Heart left ventricle (tissue), 13 donors: ENCODE results near the gene CLECL1.

Source experiments
- CTCF ChIP-seq, 12 donors: fragments of 200-600 bp; sonication (generic) in 4 of 12; IDR thresholded peaks; one replicate each; pipeline versions ENCODE4 v1.5.0 to v1.8.0; 2018 to 2022; ENCODE audit warnings: antibody characterized with exemption in 12 of 12, mild to moderate bottlenecking in 5 of 12
- POLR2A ChIP-seq, 2 donors: fragments of 450-650 bp; IDR thresholded peaks; one replicate each; pipeline ENCODE4 v1.6.1; 2017; ENCODE audit warnings: antibody characterized with exemption in 2 of 2, mild to moderate bottlenecking in 2 of 2, moderate library complexity in 2 of 2
- donor health status: ischemic (EF 13 %, LVEDD 7.1; RV severe dilation, severe dysfunction).
- donor health status: DM: no; HTN: yes; CAD: no.
- donor health status: DM: no; HTN: no; CAD: no.
- donor health status: ischemic (EF 25% LVEDD 6.9; RV normal size, moderate dysfunction).
- donor health status: ischemic (EF 25% LVEDD 5.7; RV mildly dilated, moderate dysfunction).
- donor health status: ischemic (EF 35%, LVEDD 5.7; RV mildly dilated, moderate dysfunction).
- donor health status: nonischemic (EF 11% LVEDD 7.7; RV severe dilation, severe dysfunction).
- donor health status: DM: yes; HTN: yes; CAD: no.
- donor health status: PGD.
- donor health status: ischemic (EF 29% LVEDD 5.4; RV normal size, mild dysfunction).
- donor health status: nonischemic (EF 23%, LVEDD 6.1; RV moderate dilation, normal function).

GRCh38 chr12:9710584-9711375, 22.1 kb downstream of the CLECL1 start:
- TF ChIP-seq CTCF (IDR thresholded peaks at IDR 0.05), result no peak
- TF ChIP-seq POLR2A (IDR thresholded peaks at IDR 0.05), result no peak
